GM11168 (cell line): ENCODE results near the gene CTLA4.

Source experiments
- in situ Hi-C: fragments of 300-500 bp; cut with MboI; formaldehyde crosslinking; loops from one replicate; pipeline ENCODE4 v1.12.0; 2022; ENCODE audit warnings: low sequenced_read_pairs; ENCODE audit not compliant: unreplicated experiment

CTLA4 gene

GRCh38 chr2:203918839-203919238 lies 51.3 kb downstream of the CTLA4 start:
- in situ Hi-C loops, result no loop called here
